ENCODE data around the gene CCDC68. TPM values are rescaled to one million over a fixed set of nuclear protein-coding genes. Genes with fewer than 3 reads are reported as not detected.

The CCDC68 gene
- total RNA-seq, 1 experiment from 2014 or later: 3.1 TPM

- no peak overlapping the region for H3K9ac ChIP-seq (ENCODE audit: low read length)
- H2AFZ ChIP-seq (ENCODE audit: low read length): no peak overlapping the region
- H3F3A ChIP-seq (ENCODE audit: low read length, unreplicated experiment): no peaks in the 10 kb centered on the region
- H3K9me3 ChIP-seq (ENCODE audit: low read length): no peaks in the 10 kb centered on the region
- no TSS peak for BruUV-seq (replicated peaks)
- H3K4me3 ChIP-seq (ENCODE audit: low read length): no peak overlapping the region
- ChIA-PET POLR2A (ENCODE audit: unreplicated experiment) (no interaction called here), CTCF (no interaction called here)
- no peaks in the 10 kb centered on the region for H4K20me1 ChIP-seq (ENCODE audit: low read length)
- no peaks in the 10 kb centered on the region for H3K79me2 ChIP-seq (ENCODE audit: low read length)
- H3K9me2 ChIP-seq (replicated peaks; ENCODE audit: low read length): no peaks in the 10 kb centered on the region
- DNase-seq (no peak), ATAC-seq (no peak)
- H3K36me3 ChIP-seq (ENCODE audit: low read depth, low read length): peaks cover 4% of the 10 kb centered on the region; the same call in 1 of the 2 replicates
- H3K4me2 ChIP-seq (ENCODE audit: low read length): no peak overlapping the region
- no peak overlapping the region for H3K27ac ChIP-seq (ENCODE audit: low read length)
- no peaks in the 10 kb centered on the region for H3K27me3 ChIP-seq (ENCODE audit: low read length)
- intact Hi-C loops (cut with micrococcal nuclease): no loop called here
- TF ChIP-seq CTCF (conservative IDR thresholded peaks at IDR 0.05; ENCODE audit: low read depth, low read length) (no peak), EZH2 (IDR thresholded peaks at IDR 0.05; ENCODE audit: low read length, unreplicated experiment) (no peak), EZH2phosphoT487 (IDR thresholded peaks at IDR 0.05; ENCODE audit: borderline replicate concordance, low read length) (no peak)
- no peaks in the 10 kb centered on the region for H3K4me1 ChIP-seq (ENCODE audit: insufficient read depth, low read length)
Measured at GRCh38 chr18:54888378-54888777, 70.9 kb downstream of the CCDC68 start.

GRCh38 chr18:54883816-54884604 is 75.3 kb downstream of the CCDC68 start:
- Histone ChIP-seq H3K4me2 (ENCODE audit: low read length) (no peak overlapping the region), H2AFZ (ENCODE audit: low read length) (no peak overlapping the region), H3K27ac (ENCODE audit: low read length) (no peak overlapping the region), H4K20me1 (ENCODE audit: low read length) (no peaks in the 10 kb centered on the region), H3K4me1 (ENCODE audit: insufficient read depth, low read length) (peaks cover 11% of the 10 kb centered on the region; the same call in 1 of the 2 replicates), H3K79me2 (ENCODE audit: low read length) (no peaks in the 10 kb centered on the region), H3K27me3 (ENCODE audit: low read length) (no peaks in the 10 kb centered on the region), H3K4me3 (ENCODE audit: low read length) (no peak overlapping the region), H3K9me2 (replicated peaks; ENCODE audit: low read length) (no peaks in the 10 kb centered on the region), H3F3A (ENCODE audit: low read length, unreplicated experiment) (no peaks in the 10 kb centered on the region), H3K9ac (ENCODE audit: low read length) (no peak overlapping the region), H3K36me3 (ENCODE audit: low read depth, low read length) (peaks cover 4% of the 10 kb centered on the region; the same call in 1 of the 2 replicates), H3K9me3 (ENCODE audit: low read length) (no peaks in the 10 kb centered on the region)
- no peak for DNase-seq
- ATAC-seq: no peak
- no TSS peak for BruUV-seq (replicated peaks)
- ChIA-PET POLR2A (ENCODE audit: unreplicated experiment) (interaction anchor here (0.6 kb wide), 1 partner anchor 24 kb away, joined by 3 read pairs; no protein-coding TSS in a partner anchor), CTCF (no interaction called here)
- TF ChIP-seq CTCF (conservative IDR thresholded peaks at IDR 0.05; ENCODE audit: low read depth, low read length) (no peak), EZH2 (IDR thresholded peaks at IDR 0.05; ENCODE audit: low read length, unreplicated experiment) (no peak)
- intact Hi-C loops (cut with micrococcal nuclease): no loop called here

- BruUV-seq (replicated peaks): no TSS peak
- no peak overlapping the region for H2AFZ ChIP-seq (ENCODE audit: low read length)
- CTCF ChIA-PET: no interaction called here
- TF ChIP-seq CTCF (conservative IDR thresholded peaks at IDR 0.05; ENCODE audit: low read depth, low read length) (no peak), EZH2 (IDR thresholded peaks at IDR 0.05; ENCODE audit: low read length, unreplicated experiment) (no peak), EZH2phosphoT487 (IDR thresholded peaks at IDR 0.05; ENCODE audit: borderline replicate concordance, low read length) (no peak)
- H3K9me3 ChIP-seq (ENCODE audit: low read length): no peaks in the 10 kb centered on the region
- H3K4me2 ChIP-seq (ENCODE audit: low read length): no peak overlapping the region
- H3K9ac ChIP-seq (ENCODE audit: low read length): no peak overlapping the region
- no peaks in the 10 kb centered on the region for H3K36me3 ChIP-seq (ENCODE audit: low read depth, low read length)
- DNase-seq: no peak
- no peaks in the 10 kb centered on the region for H3K27me3 ChIP-seq (ENCODE audit: low read length)
- no peaks in the 10 kb centered on the region for H3F3A ChIP-seq (ENCODE audit: low read length, unreplicated experiment)
- POLR2A ChIA-PET (ENCODE audit: unreplicated experiment): no interaction called here
- H3K9me2 ChIP-seq (replicated peaks; ENCODE audit: low read length): no peaks in the 10 kb centered on the region
- no peaks in the 10 kb centered on the region for H4K20me1 ChIP-seq (ENCODE audit: low read length)
- ATAC-seq: no peak
- intact Hi-C loops (cut with micrococcal nuclease): no loop called here
- H3K27ac ChIP-seq (ENCODE audit: low read length): no peak overlapping the region
- peaks cover 11% of the 10 kb centered on the region; the same call in 1 of the 2 replicates for H3K4me1 ChIP-seq (ENCODE audit: insufficient read depth, low read length)
- H3K79me2 ChIP-seq (ENCODE audit: low read length): no peaks in the 10 kb centered on the region
- no peak overlapping the region for H3K4me3 ChIP-seq (ENCODE audit: low read length)
Measured at GRCh38 chr18:54882318-54882717, 76.9 kb downstream of the CCDC68 start.
